22Rv1 (cell line): ENCODE results near the gene MTA1.
A peak's percentile ranks its signal among the peaks of the same experiment; 100 is the strongest.

Experiments
- ZFX ChIP-seq: fragments of 450-650 bp; IDR thresholded peaks from 2 replicates; pipeline ENCODE4 v1.6.1; 2017; ENCODE audit warnings: antibody characterized with exemption, borderline replicate concordance
- TF ChIP-seq, protein P1 (sequence below): fragments of 450-650 bp; IDR thresholded peaks from 2 replicates; pipeline ENCODE4 v1.5.1; 2017; ENCODE audit warnings: mild to moderate bottlenecking

DNA sequence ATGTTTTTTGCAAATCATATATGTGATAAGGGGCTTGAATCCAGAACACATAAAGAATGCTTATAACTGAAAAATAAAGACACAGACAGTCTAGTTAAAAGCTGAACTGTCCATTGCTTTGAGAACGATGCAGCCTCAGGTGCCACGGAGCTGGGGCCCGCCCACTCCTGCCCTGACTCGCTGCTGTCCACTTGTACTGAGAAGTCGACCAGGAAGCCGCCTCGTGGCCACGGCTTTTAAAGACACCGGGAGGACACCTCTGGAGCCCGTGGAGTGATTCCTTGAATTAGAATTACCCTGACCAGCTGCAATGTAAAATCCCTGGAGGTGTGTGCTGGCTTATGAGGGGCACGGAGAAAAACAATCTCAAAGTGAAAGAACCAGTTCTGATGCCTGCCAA lies 45.2 kb upstream of the MTA1 start:
- TF ChIP-seq, protein P1, sequence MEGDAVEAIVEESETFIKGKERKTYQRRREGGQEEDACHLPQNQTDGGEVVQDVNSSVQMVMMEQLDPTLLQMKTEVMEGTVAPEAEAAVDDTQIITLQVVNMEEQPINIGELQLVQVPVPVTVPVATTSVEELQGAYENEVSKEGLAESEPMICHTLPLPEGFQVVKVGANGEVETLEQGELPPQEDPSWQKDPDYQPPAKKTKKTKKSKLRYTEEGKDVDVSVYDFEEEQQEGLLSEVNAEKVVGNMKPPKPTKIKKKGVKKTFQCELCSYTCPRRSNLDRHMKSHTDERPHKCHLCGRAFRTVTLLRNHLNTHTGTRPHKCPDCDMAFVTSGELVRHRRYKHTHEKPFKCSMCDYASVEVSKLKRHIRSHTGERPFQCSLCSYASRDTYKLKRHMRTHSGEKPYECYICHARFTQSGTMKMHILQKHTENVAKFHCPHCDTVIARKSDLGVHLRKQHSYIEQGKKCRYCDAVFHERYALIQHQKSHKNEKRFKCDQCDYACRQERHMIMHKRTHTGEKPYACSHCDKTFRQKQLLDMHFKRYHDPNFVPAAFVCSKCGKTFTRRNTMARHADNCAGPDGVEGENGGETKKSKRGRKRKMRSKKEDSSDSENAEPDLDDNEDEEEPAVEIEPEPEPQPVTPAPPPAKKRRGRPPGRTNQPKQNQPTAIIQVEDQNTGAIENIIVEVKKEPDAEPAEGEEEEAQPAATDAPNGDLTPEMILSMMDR, result peak; percentile 25; the same call in 1 of the 2 replicates
- no peak for TF ChIP-seq ZFX
